H1 (cell line): Measurements from ENCODE around the gene GXYLT2. TPM values are rescaled to one million over a fixed set of nuclear protein-coding genes. Genes with fewer than 3 reads are reported as not detected.

Experiments
- ATF2 ChIP-seq: IDR thresholded peaks from 2 replicates; pipeline ENCODE4 v1.6.1; 2012; ENCODE audit warnings: low read length, inconsistent platforms
- CHD7 ChIP-seq: fragments of 300-600 bp; sonication (generic); IDR thresholded peaks from 2 replicates; pipeline ENCODE4 v1.7.1; 2012; ENCODE audit warnings: low read length, moderate library complexity, mild to moderate bottlenecking, inconsistent platforms; ENCODE audit not compliant: insufficient replicate concordance
- E2F6 ChIP-seq: IDR thresholded peaks from 2 replicates; pipeline ENCODE4 v1.6.1; 2012; ENCODE audit warnings: inconsistent platforms
- NANOG ChIP-seq: IDR thresholded peaks from 2 replicates; pipeline ENCODE4 v1.6.1; 2011; ENCODE audit warnings: low read length, low read depth, mild to moderate bottlenecking, inconsistent platforms; ENCODE audit not compliant: insufficient read depth, poor library complexity, severe bottlenecking
- SP1 ChIP-seq: IDR thresholded peaks from 2 replicates; pipeline ENCODE4 v1.6.1; 2011; ENCODE audit warnings: low read depth, low read length
- polyA plus RNA-seq, 7 experiments: library from polyadenylated mRNA; depleted of rRNA in 3 of 7; stranded (reverse) in 5 of 7; unstranded in 2 of 7; fragments of >200 nt in 5 of 7; fragments of 200-250 nt in 2 of 7; gene quantifications; 1 replicate in 5 of 7; 2 replicates in 1 of 7; 4 replicates in 1 of 7; pipeline versions ENCODE4 v1.2.1 to v1.2.3, GENCODE V29; 2011 to 2013; ENCODE audit warnings: missing spikeins in 2 of 7, mixed read lengths in 2 of 7
- total RNA-seq: library from RNA; stranded (reverse); fragmentation: NEBNext Ultra II Directional; extraction: Animal tissue kit (Norgen Biotek cat#: 25700); gene quantifications from 2 replicates; pipeline ENCODE4 v1.2.1, GENCODE V29; 2021

Gene GXYLT2
- total and polyA plus RNA-seq, 2 of the 8 experiments (the other 6 are each of a cell fraction or from before 2014, with no cell fraction given): 1.8 to 5.6 TPM

- TF ChIP-seq CHD7 (no peak), ATF2 (no peak), E2F6 (no peak), NANOG (no peak), SP1 (no peak)
These were observed 131.1 kb downstream of the GXYLT2 start (continued) for GRCh38 chr3:73018790-73019441.
